Trophoblast cell (in vitro differentiated cells and primary cell): Measurements from ENCODE around the gene FBXO42.

ENCODE experiments used
- DNase-seq, 2 donors: peaks; one replicate each; pipeline ENCODE4 v3.0.0-alpha.2; 2016
- H2AFZ ChIP-seq: 2 replicates; pipeline ENCODE4 v1.6.1; 2013; ENCODE audit warnings: low read length, moderate library complexity, mild to moderate bottlenecking; ENCODE audit not compliant: insufficient read depth, poor library complexity
- H2AK5ac ChIP-seq: 2 replicates; pipeline ENCODE4 v1.6.1; 2013; ENCODE audit warnings: mild to moderate bottlenecking, low read length
- H2BK120ac ChIP-seq: 2 replicates; pipeline ENCODE4 v1.6.1; 2013; ENCODE audit warnings: low read length, mild to moderate bottlenecking, moderate library complexity; ENCODE audit not compliant: insufficient read depth, poor library complexity
- H2BK12ac ChIP-seq: 2 replicates; pipeline ENCODE4 v1.6.1; 2013; ENCODE audit warnings: mild to moderate bottlenecking, low read length, moderate library complexity
- H2BK5ac ChIP-seq: 2 replicates; pipeline ENCODE4 v1.6.1; 2013; ENCODE audit warnings: low read length, low read depth, moderate library complexity, mild to moderate bottlenecking; ENCODE audit not compliant: poor library complexity
- H3K14ac ChIP-seq: 2 replicates; pipeline ENCODE4 v1.6.1; 2013; ENCODE audit warnings: mild to moderate bottlenecking, low read length
- H3K18ac ChIP-seq: 2 replicates; pipeline ENCODE4 v1.6.1; 2013; ENCODE audit warnings: mild to moderate bottlenecking, low read length
- H3K23ac ChIP-seq: 2 replicates; pipeline ENCODE4 v1.6.1; 2013; ENCODE audit warnings: low read length
- H3K27ac ChIP-seq: 2 replicates; pipeline ENCODE4 v1.5.1; 2013; ENCODE audit warnings: low read depth, mild to moderate bottlenecking, inconsistent platforms, low read length, moderate library complexity
- H3K27me3 ChIP-seq: 2 replicates; pipeline ENCODE4 v1.6.1; 2013; ENCODE audit warnings: inconsistent platforms, mild to moderate bottlenecking, low read length, moderate library complexity; ENCODE audit not compliant: insufficient read depth
- H3K36me3 ChIP-seq, 2 experiments: 1 replicate in 1 of 2; 2 replicates in 1 of 2; pipeline ENCODE4 v1.6.1; 2013; ENCODE audit warnings: low read length in 2 of 2, mild to moderate bottlenecking in 2 of 2, moderate library complexity in 1 of 2; ENCODE audit not compliant: insufficient read depth in 2 of 2, control insufficient read depth in 1 of 2
- H3K4ac ChIP-seq: 2 replicates; pipeline ENCODE4 v1.6.1; 2013; ENCODE audit warnings: low read depth, mild to moderate bottlenecking, low read length, moderate library complexity
- H3K4me1 ChIP-seq, 2 experiments: 1 replicate in 1 of 2; 2 replicates in 1 of 2; pipeline ENCODE4 v1.6.1; 2013; ENCODE audit warnings: low read length in 2 of 2, mild to moderate bottlenecking in 2 of 2, moderate library complexity in 1 of 2; ENCODE audit not compliant: insufficient read depth in 2 of 2, control insufficient read depth in 1 of 2
- H3K4me2 ChIP-seq: 2 replicates; pipeline ENCODE4 v1.6.1; 2013; ENCODE audit warnings: inconsistent platforms, mild to moderate bottlenecking, low read length, moderate library complexity
- H3K4me3 ChIP-seq: 2 replicates; pipeline ENCODE4 v1.5.1; 2013; ENCODE audit warnings: mild to moderate bottlenecking, low read depth, low read length, inconsistent platforms
- H3K79me1 ChIP-seq: one replicate; pipeline ENCODE4 v1.6.1; 2013; ENCODE audit warnings: low read length
- H3K79me2 ChIP-seq: 2 replicates; pipeline ENCODE4 v1.6.1; 2013; ENCODE audit warnings: low read length, mild to moderate bottlenecking; ENCODE audit not compliant: control insufficient read depth, insufficient read depth, poor library complexity
- H3K9ac ChIP-seq: 2 replicates; pipeline ENCODE4 v1.6.1; 2013; ENCODE audit warnings: mild to moderate bottlenecking, low read length
- H3K9me3 ChIP-seq: 2 replicates; pipeline ENCODE4 v1.6.1; 2013; ENCODE audit warnings: low read depth, mild to moderate bottlenecking, control low read depth, inconsistent platforms, low read length; ENCODE audit not compliant: insufficient read depth
- H4K12ac ChIP-seq: 2 replicates; pipeline ENCODE4 v1.6.1; 2013; ENCODE audit warnings: low read depth, mild to moderate bottlenecking, low read length, moderate library complexity
- H4K8ac ChIP-seq: 2 replicates; pipeline ENCODE4 v1.6.1; 2013; ENCODE audit warnings: low read depth, mild to moderate bottlenecking, low read length, moderate library complexity
- H4K91ac ChIP-seq: one replicate; pipeline ENCODE4 v1.6.1; 2013; ENCODE audit warnings: low read depth, mild to moderate bottlenecking, low read length, moderate library complexity
- WGBS: extraction: QIAGEN DNeasy Blood & Tissue Kit; methylation state at CpG from one replicate; pipeline ENCODE4 v1.1.7; 2013; ENCODE audit warnings: missing lambda C conversion rate; ENCODE audit not compliant: insufficient read length, insufficient coverage; ENCODE audit errors: extremely low coverage; 5-methylcytosine and 5-hydroxymethylcytosine counted together

FBXO42 gene

DNA sequence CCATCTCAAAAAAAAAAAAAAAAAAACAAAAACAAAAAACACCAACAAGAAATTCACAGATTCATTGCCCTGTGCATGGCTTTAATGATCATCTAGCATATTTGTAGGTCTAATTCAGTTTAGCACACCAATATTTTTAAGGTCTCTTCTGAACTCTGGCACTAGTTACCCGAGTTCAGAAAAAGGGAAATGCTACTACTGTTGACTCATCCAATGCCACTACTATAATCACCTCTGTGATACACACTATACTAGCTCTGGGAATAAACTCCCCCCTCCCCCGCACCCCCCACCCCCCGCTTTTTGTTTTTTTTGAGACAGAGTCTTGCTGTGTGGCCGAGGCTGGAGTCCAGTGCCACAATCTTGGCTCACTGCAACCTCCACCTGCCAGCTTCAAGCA, 55.6 kb downstream of the FBXO42 start:
- Histone ChIP-seq H3K9ac (no peak overlapping the region), H2BK120ac (no peak overlapping the region), H3K23ac (no peak overlapping the region), H3K27ac (no peak overlapping the region), H4K91ac (no peak overlapping the region), H3K79me1 (no peaks in the 10 kb centered on the region), H3K9me3 (no peaks in the 10 kb centered on the region), H3K79me2 (no peaks in the 10 kb centered on the region), H3K4me1 (no peaks in the 10 kb centered on the region), H2AFZ (no peak overlapping the region), H3K4me3 (no peak overlapping the region), H3K4me2 (no peak overlapping the region), H4K8ac (no peak overlapping the region), H3K14ac (no peak overlapping the region), H2BK5ac (no peak overlapping the region), H2BK12ac (no peak overlapping the region), H3K36me3 (peaks cover 7 to 11% of the 10 kb centered on the region in 2 experiments), H4K12ac (no peak overlapping the region), H3K27me3 (no peaks in the 10 kb centered on the region), H3K4ac (no peak overlapping the region), H3K18ac (no peak overlapping the region), H2AK5ac (no peak overlapping the region)
- DNase-seq, result peak in 1 of 2 donors; percentile 3
- no CpG with 5 or more reads among the region's 4 CpGs for WGBS

DNA sequence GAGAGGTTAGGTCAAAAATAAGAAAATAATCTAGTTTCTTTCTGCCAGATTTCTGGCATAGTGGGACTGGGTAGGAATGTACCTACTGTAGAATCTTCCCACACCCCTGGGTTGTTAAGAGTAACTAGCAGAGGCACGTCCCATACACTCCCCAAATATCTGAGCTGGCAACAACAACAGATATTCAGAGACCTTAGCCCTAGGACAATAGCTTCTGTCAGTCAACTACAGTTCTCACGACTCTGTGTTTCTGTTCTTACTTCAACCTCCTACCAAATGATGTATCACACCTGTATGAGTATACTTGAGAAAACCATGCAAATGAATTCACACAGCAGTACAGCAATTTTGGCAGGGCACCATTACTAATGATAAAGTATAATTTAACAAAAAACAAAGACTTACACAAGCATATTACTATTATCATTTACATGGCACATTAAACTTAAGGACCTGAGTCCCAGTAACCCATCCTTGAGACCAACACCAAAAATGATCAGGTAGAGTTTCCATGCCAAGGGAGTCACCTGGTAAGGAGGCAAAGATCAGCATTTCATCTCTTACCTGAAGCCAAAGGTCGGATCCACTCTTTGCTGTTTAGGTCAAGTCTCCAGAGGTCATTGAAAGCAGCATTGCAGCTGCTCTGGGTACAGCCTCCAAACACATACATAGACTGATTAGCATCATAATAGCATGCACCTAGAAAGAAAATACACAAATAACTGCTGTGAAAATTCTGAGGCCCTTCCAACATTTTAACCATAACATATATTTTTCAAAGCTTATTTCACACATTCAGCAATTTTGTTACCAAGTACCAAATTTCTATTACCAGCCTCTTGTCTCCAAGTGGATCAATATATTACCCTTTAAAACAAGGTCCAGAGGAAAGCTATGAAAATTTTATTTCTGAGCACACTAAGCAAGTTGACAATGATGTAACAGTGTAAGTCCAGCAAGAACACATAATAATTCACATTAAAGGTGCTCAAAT, 57.8 kb downstream of the FBXO42 start:
- no peaks in the 10 kb centered on the region for H3K9me3 ChIP-seq
- no peak overlapping the region for H2AFZ ChIP-seq
- no peak overlapping the region for H2BK120ac ChIP-seq
- H3K4ac ChIP-seq, result no peak overlapping the region
- H2BK12ac ChIP-seq, result no peak overlapping the region
- no CpG with 5 or more reads among the region's 3 CpGs for WGBS
- no peak overlapping the region for H2BK5ac ChIP-seq
- no peak for DNase-seq
- no peak overlapping the region for H3K23ac ChIP-seq
- no peak overlapping the region for H4K91ac ChIP-seq
- H3K79me1 ChIP-seq, result no peaks in the 10 kb centered on the region
- no peak overlapping the region for H4K8ac ChIP-seq
- no peaks in the 10 kb centered on the region for H3K79me2 ChIP-seq
- H3K18ac ChIP-seq, result no peak overlapping the region
- H3K14ac ChIP-seq, result no peak overlapping the region
- H4K12ac ChIP-seq, result no peak overlapping the region
- H3K36me3 ChIP-seq, result peaks cover 2 to 9% of the 10 kb centered on the region in 2 experiments
- no peak overlapping the region for H3K27ac ChIP-seq
- no peak overlapping the region for H3K9ac ChIP-seq
- no peaks in the 10 kb centered on the region for H3K27me3 ChIP-seq
- H3K4me1 ChIP-seq, result no peaks in the 10 kb centered on the region
- no peak overlapping the region for H3K4me2 ChIP-seq
- H2AK5ac ChIP-seq, result no peak overlapping the region
- no peak overlapping the region for H3K4me3 ChIP-seq

DNA sequence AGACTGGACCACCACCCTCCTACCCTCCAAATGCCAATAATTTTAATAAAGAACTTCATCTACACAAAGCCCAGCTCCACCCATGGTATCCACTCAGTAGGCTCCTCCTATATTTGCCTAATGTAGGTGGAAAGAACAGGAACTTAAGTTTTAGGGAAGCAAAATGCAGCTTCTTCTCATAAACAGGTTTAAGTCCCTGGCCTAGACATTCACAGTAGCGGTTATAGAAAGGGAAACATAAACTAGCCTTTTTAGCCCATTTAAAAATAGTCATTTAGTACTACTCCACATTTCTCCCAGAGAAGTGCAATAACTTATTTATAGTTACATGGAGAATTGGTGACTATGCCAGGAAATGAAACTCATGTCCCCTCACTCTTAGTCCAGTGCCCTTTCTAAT, 58.7 kb downstream of the FBXO42 start:
- Histone ChIP-seq H3K79me1 (no peaks in the 10 kb centered on the region), H3K18ac (no peak overlapping the region), H3K14ac (no peak overlapping the region), H2BK120ac (no peak overlapping the region), H3K36me3 (peaks cover 4 to 11% of the 10 kb centered on the region in 2 experiments), H2AK5ac (no peak overlapping the region), H3K4me1 (no peaks in the 10 kb centered on the region), H4K8ac (no peak overlapping the region), H3K23ac (no peak overlapping the region), H3K4me3 (no peak overlapping the region), H3K27ac (no peak overlapping the region), H3K9me3 (no peaks in the 10 kb centered on the region), H3K4ac (no peak overlapping the region), H3K9ac (no peak overlapping the region), H4K91ac (no peak overlapping the region), H2BK12ac (no peak overlapping the region), H3K4me2 (no peak overlapping the region), H2BK5ac (no peak overlapping the region), H3K27me3 (no peaks in the 10 kb centered on the region), H4K12ac (no peak overlapping the region), H2AFZ (no peak overlapping the region), H3K79me2 (no peaks in the 10 kb centered on the region)
- WGBS, result no CpG with 5 or more reads among the region's 1 CpG
- DNase-seq, result no peak

DNA sequence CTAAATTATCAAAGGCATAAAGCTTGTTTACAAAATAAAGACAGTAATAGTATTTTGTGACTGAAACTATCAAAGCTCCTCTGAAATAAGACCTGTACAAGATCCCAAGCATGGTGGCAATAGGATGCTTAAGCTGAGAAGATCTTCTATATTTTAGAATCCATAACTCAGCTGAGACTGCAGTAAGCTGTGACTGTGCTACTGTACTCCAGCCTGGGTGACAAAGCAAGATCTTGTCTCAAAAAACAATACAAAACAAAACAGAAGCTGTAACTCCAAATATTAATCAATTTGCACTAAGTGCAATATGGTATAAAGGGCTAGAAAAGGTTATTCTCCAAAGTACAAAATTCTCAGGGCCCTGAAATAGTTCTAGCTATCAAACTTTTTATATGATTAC, 59.5 kb downstream of the FBXO42 start:
- Histone ChIP-seq H2BK120ac (no peak overlapping the region), H2BK5ac (no peak overlapping the region), H3K14ac (no peak overlapping the region), H3K18ac (no peak overlapping the region), H3K4me3 (no peak overlapping the region), H3K36me3 (peaks cover 3 to 12% of the 10 kb centered on the region in 2 experiments), H3K79me1 (no peaks in the 10 kb centered on the region), H3K27me3 (no peaks in the 10 kb centered on the region), H2AFZ (no peak overlapping the region), H3K79me2 (no peaks in the 10 kb centered on the region), H2AK5ac (no peak overlapping the region), H4K91ac (no peak overlapping the region), H3K23ac (no peak overlapping the region), H3K4ac (no peak overlapping the region), H3K9ac (no peak overlapping the region), H3K9me3 (no peaks in the 10 kb centered on the region), H2BK12ac (no peak overlapping the region), H3K4me1 (no peaks in the 10 kb centered on the region), H4K12ac (no peak overlapping the region), H4K8ac (no peak overlapping the region), H3K27ac (no peak overlapping the region), H3K4me2 (no peak overlapping the region)
- DNase-seq, result no peak
